GM19468 (cell line): ENCODE results near the gene MAN2B2.

ENCODE experiments used
- ATAC-seq: cut with Tn5 transposase; IDR thresholded peaks from one replicate; pipeline ENCODE4 v1.9.1; 2021; ENCODE audit warnings: mild to moderate bottlenecking, moderate library complexity, moderate number of reproducible peaks; ENCODE audit not compliant: unreplicated experiment; ENCODE audit errors: extremely low read depth

The MAN2B2 gene

DNA sequence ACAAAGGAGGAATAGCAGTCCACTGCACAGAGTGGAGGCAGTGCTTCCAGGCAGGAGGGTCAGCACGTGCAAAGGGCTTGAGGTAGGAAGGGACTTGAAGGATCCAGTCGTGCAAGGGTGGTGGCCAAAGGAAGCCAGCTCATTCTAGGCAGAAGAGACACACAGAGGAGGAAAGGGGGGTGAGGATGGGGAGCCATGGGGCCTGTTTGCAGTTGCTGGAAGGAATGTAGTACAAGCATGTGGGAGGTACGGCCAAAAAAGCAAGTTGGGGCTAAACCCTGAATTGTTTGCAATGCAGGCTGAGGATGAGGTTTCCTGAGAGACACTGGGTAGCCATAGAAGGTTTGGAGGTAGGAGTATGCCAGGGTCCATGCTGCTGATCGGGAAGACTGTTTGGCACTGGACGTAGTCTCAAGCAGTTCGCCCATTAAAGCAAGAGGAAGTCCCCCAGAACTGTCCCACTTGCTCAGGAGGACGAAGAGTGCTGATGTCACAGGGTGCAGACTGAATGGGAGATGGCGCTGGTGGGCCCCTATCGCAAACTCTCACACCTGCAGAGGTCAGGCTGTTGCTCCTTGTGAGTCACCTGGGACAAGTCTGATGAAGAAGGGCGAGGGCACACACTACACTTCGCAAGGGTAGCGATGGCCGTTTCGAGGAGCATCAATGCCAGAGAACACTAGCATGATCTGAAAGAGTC lies 9.1 kb upstream of the MAN2B2 start:
- no peak for ATAC-seq

DNA sequence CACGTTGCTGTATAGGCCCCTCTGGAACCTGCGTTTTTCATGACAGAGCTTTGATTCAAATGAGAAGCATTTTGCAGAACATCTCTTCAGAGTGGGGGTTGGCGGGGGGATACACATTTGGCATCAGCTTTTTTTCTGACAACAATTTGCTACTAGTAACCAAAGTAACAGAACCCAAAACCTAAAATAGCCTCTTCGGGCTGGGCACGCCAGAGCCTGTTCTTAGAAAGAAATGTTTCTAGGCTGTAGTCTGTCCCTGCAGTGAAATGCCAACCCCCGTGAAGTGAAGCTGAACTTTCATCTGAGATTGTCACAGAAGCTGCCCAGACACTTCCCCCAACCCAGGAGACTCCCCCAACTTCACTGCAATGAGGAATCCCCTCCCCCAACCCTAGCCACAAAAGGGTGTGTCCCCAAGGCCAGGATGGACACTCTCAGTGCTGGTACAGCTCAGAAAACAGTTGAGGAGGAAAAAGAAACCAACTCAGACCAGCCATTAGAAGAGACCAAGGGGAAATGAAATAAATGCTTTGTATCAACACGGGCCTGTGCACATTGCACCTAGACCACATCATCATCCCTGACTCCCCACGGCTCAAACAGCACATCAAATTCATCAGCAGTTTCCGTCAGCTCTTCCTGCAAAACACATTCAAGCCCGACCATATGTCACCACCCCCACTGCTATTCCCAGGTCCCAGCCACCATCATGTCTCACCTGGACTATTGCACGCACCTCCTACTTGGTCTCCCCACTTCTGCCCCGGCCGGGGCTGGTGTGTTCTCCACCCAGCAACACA lies 8.4 kb upstream of the MAN2B2 start:
- no peak for ATAC-seq

DNA sequence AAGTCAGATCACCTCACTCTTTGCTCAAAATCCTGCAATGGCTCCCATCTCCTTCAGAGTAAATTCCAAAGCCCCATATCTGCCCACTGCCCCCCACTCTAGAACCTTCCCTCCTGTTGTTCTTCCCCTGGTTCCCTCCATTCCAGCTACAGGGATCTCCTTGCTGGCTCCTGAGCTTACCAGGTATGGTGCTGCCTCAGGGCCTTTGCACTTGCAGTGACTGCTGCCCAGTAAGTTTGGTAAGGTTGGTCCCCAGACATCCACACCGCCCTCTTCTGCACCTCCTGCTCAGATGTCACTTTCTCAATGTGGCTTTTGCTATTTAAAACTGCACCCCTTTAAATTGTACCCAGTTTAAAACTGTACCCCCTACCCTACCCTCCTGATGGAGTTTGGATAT lies 7.8 kb upstream of the MAN2B2 start:
- no peak for ATAC-seq

DNA sequence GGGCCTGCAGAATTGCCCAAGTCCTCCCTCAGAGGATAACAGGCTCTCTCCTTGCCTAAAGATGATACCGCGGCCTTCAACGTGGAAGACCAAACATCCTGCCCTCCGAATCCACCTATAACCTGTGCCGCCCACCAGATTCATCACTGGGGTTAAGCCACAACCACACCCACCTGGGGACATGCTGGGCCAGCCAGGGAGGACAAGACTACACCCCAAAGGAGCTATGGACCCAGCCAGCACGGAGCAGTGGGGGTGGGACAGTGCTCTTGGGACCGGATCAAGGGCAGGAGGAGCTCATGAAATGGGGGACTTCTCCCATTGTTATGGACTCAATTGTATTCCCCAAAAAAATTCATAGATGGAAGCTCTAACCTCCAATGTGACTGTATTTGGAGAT lies 6.8 kb upstream of the MAN2B2 start:
- no peak for ATAC-seq

DNA sequence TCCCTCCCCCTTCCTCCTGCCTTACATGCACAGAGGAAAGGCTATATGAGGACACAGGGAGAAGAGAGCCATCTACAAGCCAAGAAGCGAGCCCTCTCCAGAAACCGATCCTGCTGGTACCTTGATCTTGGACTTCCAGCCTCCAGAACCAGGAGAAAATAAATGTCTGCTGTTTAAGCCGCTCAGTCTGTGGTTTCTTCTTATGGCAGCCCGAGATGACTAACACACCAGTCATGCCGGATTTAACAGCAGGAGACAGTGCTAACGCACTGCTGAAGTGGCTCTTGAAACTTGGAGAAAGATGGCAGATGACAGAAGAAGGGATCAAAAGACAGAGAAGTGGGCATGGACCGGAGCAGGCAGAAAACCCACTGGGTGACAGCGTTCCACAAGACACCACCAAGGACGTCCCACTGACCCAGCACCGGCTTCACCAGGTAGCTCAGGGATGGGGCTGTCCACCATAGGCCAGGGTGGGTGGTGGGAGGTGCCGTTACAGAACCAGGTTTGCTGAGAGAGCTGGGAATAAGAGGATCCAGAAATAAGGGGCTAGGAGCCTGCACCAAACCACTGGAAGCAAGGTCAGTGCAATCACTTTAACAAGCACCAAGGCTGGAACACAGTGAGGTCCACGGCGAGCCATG lies 6.2 kb upstream of the MAN2B2 start:
- ATAC-seq, result no peak

DNA sequence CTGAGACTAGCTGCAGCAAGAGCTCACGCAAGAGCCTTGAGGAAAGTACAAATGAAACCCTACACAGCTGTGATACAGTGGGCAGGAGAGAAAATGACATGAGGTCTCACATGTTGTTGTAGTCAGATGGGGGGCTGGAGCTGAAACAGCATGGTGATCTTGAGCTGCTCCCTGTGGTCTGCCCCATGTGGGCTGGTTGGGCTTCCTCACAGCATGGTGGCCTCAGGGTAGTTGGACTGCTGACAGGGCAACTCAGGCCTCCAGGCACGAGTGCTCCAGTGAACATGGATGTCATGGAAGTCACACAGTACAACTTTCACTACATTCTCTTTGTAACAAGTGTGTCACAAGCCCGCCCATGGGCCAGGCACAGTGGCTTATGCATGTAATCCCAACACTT lies 3.4 kb upstream of the MAN2B2 start:
- ATAC-seq, result no peak

DNA sequence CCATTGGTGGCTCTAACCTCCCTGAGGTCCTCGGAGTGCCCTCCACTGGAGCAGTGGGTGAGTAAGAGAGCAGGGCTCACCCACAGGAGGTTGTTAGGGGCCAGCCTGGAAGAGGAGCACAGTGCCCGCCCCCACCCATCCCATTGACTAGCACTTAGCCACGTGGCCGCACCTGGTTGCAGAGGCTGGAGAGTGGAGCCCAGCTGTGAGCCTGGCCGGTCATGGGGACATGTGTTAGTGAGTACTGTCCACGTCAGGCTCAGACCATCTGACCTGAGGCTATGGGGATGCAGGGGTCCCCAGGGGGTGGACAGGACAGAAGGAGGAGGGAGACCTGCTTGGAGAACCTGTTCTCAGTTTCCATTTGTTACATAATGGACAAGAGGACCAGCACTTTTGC lies 1.4 kb upstream of the MAN2B2 start:
- no peak for ATAC-seq

DNA sequence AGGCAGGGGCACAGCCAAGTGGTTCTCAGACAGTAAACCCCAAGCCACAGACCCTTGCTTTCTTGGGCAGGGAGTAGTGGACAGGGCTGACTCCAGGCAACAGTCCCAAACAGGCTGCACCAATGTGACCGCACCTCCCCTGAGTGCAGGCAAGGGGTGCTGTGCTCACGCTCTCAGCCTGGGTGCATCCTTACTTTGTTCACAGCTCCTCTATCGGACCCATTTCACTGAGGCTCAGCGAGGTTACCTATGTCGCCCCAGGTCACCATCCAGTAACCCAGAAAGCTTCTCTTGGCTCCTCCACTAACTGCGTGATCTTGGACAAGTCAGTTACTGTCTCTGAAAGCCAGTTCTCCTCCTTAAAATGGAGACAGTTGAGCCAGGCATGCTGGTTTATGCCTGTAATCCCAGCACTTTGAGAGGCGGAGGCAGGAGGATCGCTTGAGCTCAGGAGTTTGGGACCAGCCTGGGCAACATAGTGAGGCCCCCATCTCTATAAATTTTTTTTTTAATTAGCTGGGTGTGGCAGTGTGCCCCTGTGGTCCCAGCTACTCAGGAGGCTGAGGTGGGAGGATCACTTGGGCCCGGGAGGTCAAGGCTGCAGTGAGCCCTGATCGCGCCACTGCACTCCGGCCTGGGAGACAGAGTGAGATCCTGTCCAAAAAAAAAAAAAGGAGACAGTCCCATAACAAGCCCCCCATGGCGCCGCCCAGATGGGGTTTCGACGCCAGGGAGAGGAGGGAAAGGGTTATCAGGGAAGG lies 823 bp upstream of the MAN2B2 start:
- no peak for ATAC-seq

DNA sequence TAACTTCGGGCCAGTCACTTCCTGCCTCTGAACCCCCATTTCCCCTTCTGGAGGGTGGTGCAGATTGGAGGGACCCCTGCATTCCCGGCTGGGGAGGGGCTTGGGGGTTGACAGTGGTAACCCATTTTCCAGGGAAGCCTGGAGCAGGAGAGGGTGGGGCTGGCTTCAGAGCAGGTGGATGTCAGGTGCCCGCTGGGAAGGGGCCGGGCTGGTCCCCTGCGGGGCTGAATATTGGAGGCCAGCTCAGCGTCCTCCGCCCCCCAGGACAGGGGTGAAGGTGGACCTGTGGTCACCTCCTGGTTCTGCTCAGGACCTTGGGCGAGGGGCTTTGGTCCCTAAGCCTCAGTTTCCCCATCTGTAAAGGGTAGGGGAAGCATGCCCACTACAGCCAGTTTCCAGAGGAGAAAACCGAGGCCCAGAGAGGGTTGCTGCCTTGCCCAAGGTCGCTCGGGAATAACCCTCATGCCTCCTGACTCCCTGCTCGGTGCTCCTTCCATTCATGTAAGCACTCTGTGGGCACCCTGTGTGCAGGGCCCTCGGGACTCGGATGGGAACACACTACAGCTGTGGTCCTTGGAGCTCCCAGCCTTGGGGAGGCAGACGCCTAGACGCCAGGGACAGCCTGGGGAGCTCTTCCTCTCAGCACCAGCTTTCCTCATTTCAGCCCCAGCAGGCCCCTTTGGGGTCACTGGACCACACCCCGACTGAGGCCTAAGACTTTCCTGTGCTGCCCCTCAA lies 683 bp downstream of the MAN2B2 start:
- ATAC-seq, result no peak

DNA sequence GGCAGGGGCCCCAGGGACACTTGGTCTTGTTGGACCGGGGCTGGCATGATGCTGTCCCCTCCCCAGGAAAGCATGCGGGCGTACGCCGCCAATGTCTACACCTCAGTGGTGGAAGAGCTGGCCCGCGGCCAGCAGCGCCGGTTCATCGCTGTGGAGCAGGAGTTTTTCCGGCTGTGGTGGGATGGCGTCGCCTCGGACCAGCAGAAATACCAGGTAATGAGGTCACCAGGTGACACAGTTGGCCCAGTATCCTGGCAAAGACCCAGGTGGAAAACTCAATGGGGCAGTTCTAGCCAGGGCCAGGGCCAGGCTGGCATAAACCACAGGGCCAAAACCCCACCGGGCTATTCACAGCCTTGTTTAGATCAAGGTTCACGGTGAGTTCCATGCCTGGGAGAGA lies 1.5 kb downstream of the MAN2B2 start:
- no peak for ATAC-seq

DNA sequence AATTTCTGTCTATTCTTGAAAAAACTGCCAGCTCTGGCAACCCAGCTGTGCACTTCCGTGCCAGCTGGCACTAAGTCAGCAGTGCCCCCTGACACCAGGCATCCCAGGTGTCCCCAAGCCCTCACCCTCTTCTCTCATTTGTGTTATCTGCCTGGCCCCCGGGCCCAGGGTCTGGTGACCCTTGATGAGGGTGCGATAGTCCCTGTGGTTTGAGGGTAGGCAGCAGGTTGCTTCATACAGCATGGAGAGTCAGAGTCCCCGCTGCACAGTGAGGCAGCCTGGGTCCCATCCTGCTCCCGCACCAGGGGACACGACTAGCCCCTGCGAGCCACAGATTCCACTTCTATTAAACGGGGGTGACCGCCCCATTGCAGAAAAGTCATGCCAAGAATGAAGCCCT lies 1.9 kb downstream of the MAN2B2 start:
- ATAC-seq, result no peak

DNA sequence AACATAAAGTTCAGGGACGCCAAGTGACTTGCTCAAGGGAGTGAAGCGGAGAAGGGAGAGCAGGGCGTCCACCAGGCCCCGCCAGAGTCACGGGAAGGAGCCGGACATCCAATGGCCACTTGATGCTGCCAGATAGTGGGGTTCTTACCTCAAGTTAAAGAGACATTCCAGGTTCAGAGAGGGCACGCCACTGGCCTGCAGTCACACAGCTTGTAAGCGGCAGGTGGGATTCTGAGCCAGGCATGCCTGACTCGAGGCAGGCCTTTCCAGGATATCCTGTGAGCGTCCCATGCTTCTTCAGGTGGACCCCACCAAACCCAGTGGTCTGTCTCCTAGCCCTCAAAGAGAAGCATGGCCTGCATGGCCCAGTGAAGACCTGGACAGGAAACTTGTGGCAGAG lies 2.4 kb downstream of the MAN2B2 start:
- no peak for ATAC-seq

DNA sequence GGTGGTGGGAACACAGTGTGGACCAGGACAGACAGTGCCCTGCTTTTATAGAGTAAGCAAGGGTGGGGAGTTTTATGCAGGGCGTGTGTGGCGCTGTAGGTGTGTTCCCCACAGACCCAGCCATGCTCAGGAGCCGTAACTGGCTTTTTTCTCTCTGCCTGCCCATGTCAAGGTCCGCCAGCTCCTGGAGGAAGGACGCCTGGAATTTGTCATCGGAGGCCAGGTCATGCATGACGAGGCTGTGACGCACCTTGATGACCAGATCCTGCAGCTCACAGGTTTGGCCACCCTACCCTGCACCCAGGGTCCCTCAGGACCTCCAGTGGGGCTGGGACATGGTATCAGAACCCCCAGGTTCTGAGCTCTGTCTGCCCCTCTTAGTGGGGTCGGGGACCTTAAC lies 3.2 kb downstream of the MAN2B2 start:
- no peak for ATAC-seq

DNA sequence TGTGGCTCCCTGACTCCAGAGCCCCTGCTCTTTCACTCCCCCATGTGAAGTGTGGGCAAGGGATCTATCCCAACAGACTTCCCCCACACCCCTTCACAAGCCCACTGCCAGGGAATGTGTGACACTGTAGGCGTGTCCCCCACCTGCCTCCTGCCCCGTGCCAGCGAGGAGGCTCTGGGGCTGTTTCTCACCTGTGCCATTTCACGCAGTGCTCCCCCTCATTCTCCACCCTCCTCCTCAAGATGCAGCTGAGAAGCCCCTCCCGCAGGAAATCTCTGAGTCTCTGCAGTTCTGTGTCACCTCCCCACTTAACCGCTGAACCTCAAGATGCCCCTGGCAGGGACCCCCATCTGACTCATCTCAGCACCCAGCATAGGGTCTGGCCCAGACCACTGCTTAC lies 5.4 kb downstream of the MAN2B2 start:
- ATAC-seq, result no peak

DNA sequence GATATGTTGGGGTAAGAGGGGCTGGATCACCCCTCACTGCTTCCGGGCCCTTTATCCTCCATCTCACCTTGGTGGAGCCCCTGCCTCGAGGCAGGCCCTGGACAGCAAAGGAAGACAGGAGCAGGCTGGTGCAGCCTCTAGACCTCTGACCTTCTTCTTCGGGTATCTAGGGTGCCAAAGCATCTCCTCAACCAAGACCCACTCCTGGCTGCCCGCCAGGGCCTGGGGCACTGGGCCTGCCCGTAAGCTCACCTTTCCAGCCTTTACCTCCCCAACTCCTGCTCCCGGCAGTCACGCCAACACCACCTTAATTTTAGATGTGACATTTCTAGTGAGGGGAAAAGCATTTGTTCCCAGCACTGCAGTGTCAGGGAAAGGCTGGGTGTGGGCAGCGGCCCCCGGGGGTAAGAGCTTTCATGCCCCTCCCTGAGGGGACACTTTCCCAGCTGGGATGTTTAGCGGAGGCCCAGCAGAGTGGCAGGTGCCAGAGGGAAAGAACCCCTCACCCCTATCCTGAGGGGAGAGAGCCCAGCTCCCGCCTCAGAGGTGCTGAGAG lies 6.7 kb downstream of the MAN2B2 start:
- no peak for ATAC-seq

DNA sequence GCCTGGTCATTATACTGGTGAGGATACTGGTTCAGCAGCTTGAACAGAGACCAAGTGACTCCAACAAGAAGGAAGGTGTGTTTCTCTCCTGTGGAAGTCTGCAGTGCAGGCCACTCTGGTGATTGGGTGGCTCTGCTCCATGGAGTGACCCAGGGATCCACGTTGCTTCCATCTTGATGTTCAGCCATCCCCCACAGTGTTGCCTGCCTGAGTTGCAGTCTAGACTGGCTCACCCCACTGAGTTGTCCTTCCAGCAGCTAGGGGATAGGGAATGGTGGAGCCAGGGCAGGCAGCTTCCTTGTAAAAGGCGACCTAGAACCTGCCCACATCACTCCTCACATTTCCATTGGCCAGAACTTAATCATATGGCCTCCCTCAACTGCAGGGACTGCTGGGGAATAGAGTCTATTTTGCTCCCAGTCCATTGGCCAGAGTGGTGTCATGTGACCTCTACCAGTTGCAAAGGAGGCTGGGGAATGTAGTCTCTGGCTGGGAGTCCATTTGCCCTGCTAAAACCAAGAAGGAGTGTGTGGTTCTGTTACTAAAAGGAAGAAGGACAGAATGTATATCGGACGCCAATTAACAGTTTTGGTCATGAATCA lies 8.0 kb downstream of the MAN2B2 start:
- ATAC-seq, result no peak

DNA sequence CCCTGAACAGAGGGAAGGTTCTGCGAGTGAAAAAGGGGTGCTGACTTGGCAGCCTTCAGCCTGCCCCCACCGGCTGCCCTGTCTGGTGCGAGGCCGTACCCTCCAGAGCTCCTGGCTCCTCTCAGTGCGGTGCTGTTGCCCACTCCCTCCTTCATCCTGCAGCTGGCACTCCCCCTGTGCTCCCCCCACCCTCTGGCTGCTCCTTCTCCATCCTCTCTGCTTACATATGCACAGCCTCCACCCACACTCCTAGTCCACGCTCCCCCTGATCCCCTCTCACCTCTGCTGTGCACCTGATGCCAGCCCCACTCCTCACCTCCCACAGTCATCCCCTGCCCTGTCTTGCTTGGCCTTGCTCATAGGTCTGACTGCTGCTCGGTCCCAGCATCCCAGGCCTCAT lies 9.9 kb downstream of the MAN2B2 start:
- no peak for ATAC-seq

DNA sequence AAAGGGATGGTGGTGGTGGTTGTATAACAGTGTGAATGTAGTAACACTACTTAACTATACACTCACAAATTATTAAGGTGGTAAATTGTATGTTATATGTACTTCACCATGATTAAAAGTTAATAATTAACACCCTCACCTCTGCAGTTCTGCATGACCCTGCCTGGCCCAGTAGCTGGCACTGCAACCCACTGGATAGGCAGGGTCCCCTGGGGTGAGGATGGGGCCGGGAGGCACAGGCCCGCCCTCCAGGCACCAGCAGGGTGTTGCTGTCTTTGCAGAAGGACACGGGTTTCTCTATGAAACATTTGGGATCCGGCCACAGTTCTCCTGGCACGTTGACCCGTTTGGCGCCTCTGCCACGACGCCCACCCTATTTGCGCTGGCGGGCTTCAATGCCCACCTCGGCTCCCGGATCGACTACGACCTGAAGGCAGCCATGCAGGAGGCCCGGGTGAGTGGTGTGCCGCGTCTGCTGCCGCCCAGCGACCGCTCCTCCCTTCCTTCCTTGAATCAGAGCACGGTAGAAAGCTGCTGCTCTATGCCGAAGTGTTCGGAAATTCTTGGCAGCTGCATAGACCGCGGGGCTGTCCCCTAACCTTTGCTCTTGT lies 11.8 kb downstream of the MAN2B2 start:
- ATAC-seq, result no peak

DNA sequence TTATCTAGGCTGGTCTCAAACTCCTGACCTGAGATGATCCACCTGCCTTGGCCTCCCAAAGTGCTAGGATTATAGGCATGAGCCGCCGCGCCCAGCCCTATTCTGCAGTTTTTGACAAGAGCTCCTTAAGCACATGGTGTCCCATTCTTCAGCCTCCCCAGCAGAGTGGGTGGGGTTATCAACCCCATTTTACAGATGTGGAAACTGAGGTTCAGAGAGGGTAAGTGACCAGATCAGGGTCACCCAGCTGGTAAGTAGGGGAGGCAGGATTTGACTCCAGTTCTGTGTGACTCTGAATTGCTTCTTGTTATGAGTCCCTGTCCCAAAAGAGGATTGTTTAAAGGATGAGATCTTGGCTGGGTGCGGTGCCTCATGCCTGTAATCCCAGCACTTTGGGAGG lies 14.5 kb downstream of the MAN2B2 start:
- no peak for ATAC-seq
